Measurements from ENCODE around the gene ADRB2.

GRCh38 chr5:148846930-148847329 lies 20.5 kb downstream of the ADRB2 start:
- TF ChIP-seq, protein P1, sequence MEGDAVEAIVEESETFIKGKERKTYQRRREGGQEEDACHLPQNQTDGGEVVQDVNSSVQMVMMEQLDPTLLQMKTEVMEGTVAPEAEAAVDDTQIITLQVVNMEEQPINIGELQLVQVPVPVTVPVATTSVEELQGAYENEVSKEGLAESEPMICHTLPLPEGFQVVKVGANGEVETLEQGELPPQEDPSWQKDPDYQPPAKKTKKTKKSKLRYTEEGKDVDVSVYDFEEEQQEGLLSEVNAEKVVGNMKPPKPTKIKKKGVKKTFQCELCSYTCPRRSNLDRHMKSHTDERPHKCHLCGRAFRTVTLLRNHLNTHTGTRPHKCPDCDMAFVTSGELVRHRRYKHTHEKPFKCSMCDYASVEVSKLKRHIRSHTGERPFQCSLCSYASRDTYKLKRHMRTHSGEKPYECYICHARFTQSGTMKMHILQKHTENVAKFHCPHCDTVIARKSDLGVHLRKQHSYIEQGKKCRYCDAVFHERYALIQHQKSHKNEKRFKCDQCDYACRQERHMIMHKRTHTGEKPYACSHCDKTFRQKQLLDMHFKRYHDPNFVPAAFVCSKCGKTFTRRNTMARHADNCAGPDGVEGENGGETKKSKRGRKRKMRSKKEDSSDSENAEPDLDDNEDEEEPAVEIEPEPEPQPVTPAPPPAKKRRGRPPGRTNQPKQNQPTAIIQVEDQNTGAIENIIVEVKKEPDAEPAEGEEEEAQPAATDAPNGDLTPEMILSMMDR (conservative IDR thresholded peaks at IDR 0.05; ENCODE audit: low read length), result no peak
- no peak for TF ChIP-seq EZH2phosphoT487 (IDR thresholded peaks at IDR 0.05; ENCODE audit: borderline replicate concordance, low read depth, low read length)
